GM12878 (cell line): Measurements from ENCODE around the gene CCL15. TPM values are rescaled to one million over a fixed set of nuclear protein-coding genes. Genes with fewer than 3 reads are reported as not detected.

ENCODE experiments used
- ATAC-seq: fragments of 200-7000 bp; cut with Tn5 transposase; 3 replicates; pipeline ENCODE4 v1.9.1; 2020; ENCODE audit warnings: mild to moderate bottlenecking, moderate library complexity
- BruUV-seq: library from RNA; stranded (reverse); fragments of 400-500 nt; replicated peaks from 2 replicates; lab custom pipeline; 2021; lab: Mats Ljungman, UMichigan
- CTCF ChIA-PET: fragments of 300-600 bp; sonication (Branson Sonifier 250); formaldehyde crosslinking; extraction: SDS; loops from one replicate; lab custom pipeline; 2021; ENCODE audit warnings: inconsistent platforms; lab: Yijun Ruan, JAX
- POLR2A ChIA-PET: fragments of 350-600 bp; formaldehyde crosslinking; extraction: SDS; loops from one replicate; lab custom pipeline; 2021; ENCODE audit warnings: inconsistent platforms; lab: Charles Lee
- RAD21 ChIA-PET: fragments of 300-600 bp; sonication (Branson Sonifier 250); formaldehyde crosslinking; loops from one replicate; lab custom pipeline; 2023; ENCODE audit warnings: antibody characterized with exemption; ENCODE audit not compliant: unreplicated experiment; lab: Charles Lee
- SMC1A ChIA-PET: fragments of 300-600 bp; sonication (Branson Sonifier 250); formaldehyde crosslinking; loops from one replicate; lab custom pipeline; 2023; ENCODE audit not compliant: unreplicated experiment, uncharacterized antibody; lab: Charles Lee
- DNase-seq: peaks from one replicate; pipeline ENCODE4 v3.0.0-alpha.2; 2011; ENCODE audit warnings: low read depth, low spot score
- FAIRE-seq: peaks from 3 replicates; lab custom pipeline; 2011; peaks lifted over from hg19 to GRCh38; lab: Jason Lieb, UNC
- H2AFZ ChIP-seq: 2 replicates; pipeline ENCODE4 v1.6.0; 2011; ENCODE audit warnings: low read depth, low read length, control low read depth; ENCODE audit not compliant: control insufficient read depth
- H3K27ac ChIP-seq: 2 replicates; pipeline ENCODE4 v1.5.1; 2011; ENCODE audit warnings: control low read depth; ENCODE audit not compliant: control insufficient read depth, insufficient read depth
- H3K27me3 ChIP-seq, 2 experiments: replicated peaks in 1 of 2; 2 replicates each; pipeline versions ENCODE4 v1.6.0 to v1.6.1; 2011; ENCODE audit warnings: low read length in 1 of 2; ENCODE audit not compliant: control insufficient read depth in 2 of 2, insufficient read depth in 2 of 2
- H3K36me3 ChIP-seq, 2 experiments: 2 replicates each; pipeline ENCODE4 v1.5.1; 2011; ENCODE audit warnings: low read length in 1 of 2; ENCODE audit not compliant: control insufficient read depth in 2 of 2, insufficient read depth in 2 of 2
- H3K4me1 ChIP-seq: 2 replicates; pipeline ENCODE4 v1.6.1; 2011; ENCODE audit warnings: mild to moderate bottlenecking, low read length, moderate library complexity, mixed read lengths; ENCODE audit not compliant: control insufficient read depth, insufficient read depth
- H3K4me2 ChIP-seq: 2 replicates; pipeline ENCODE4 v1.6.0; 2011; ENCODE audit warnings: control low read depth; ENCODE audit not compliant: control insufficient read depth, insufficient read depth
- H3K4me3 ChIP-seq: fragments of 200-600 bp; sonication (generic); 2 replicates; pipeline ENCODE4 v1.5.1; 2016
- H3K79me2 ChIP-seq: 2 replicates; pipeline ENCODE4 v1.6.0; 2011; ENCODE audit warnings: low read length; ENCODE audit not compliant: control insufficient read depth, insufficient read depth
- H3K9ac ChIP-seq: 2 replicates; pipeline ENCODE4 v1.8.0; 2011; ENCODE audit warnings: low read length, control low read depth, mixed read lengths; ENCODE audit not compliant: control insufficient read depth, insufficient read depth
- H3K9me3 ChIP-seq: replicated peaks from 3 replicates; pipeline ENCODE4 v1.5.1; 2011; ENCODE audit warnings: mild to moderate bottlenecking, low read length; ENCODE audit not compliant: control insufficient read depth, insufficient read depth
- H4K20me1 ChIP-seq: 2 replicates; pipeline ENCODE4 v1.6.0; 2011; ENCODE audit not compliant: control insufficient read depth, insufficient read depth
- NFIC ChIP-seq: IDR thresholded peaks from 2 replicates; pipeline ENCODE4 v1.6.1; 2012; ENCODE audit warnings: low read depth, mild to moderate bottlenecking, inconsistent platforms, low read length, moderate library complexity
- NFXL1 ChIP-seq: fragments of 450-650 bp; IDR thresholded peaks from 2 replicates; pipeline ENCODE4 v1.6.1; 2017; ENCODE audit warnings: antibody characterized with exemption, mild to moderate bottlenecking, borderline replicate concordance
- NR2F1 ChIP-seq: fragments of 450-650 bp; conservative IDR thresholded peaks from 2 replicates; pipeline ENCODE4 v1.6.1; 2017; ENCODE audit warnings: mild to moderate bottlenecking
- RUNX3 ChIP-seq: IDR thresholded peaks from 2 replicates; pipeline ENCODE4 v1.6.1; 2012; ENCODE audit warnings: low read length, inconsistent platforms
- SP1 ChIP-seq: IDR thresholded peaks from one replicate; pipeline ENCODE4 v1.6.1; 2011; ENCODE audit warnings: low read depth, low read length
- ZNF217 ChIP-seq: fragments of 450-650 bp; IDR thresholded peaks from 2 replicates; pipeline ENCODE4 v1.6.1; 2017; ENCODE audit warnings: antibody characterized with exemption, mild to moderate bottlenecking
- ZNF274 ChIP-seq: IDR thresholded peaks from one replicate; pipeline ENCODE4 v1.8.0; 2011; ENCODE audit not compliant: insufficient read length, insufficient read depth
- ZSCAN29 ChIP-seq: fragments of 450-650 bp; IDR thresholded peaks from 2 replicates; pipeline ENCODE4 v1.6.1; 2017; ENCODE audit warnings: mild to moderate bottlenecking, moderate library complexity
- WGBS: methylation state at CpG from one replicate; pipeline ENCODE4 v1.1.6; 2016; ENCODE audit warnings: low lambda C conversion rate; ENCODE audit not compliant: insufficient replicate concordance, insufficient coverage; ENCODE audit errors: missing lambda C conversion rate; 5-methylcytosine and 5-hydroxymethylcytosine counted together
- in situ Hi-C: fragments of 300-500 bp; cut with MboI; formaldehyde crosslinking; loops from 9 replicates; pipeline ENCODE4 v1.14.3; 2018; ENCODE audit warnings: mixed read lengths
- intact Hi-C: fragments of 100-400 bp; cut with micrococcal nuclease; formaldehyde crosslinking; loops from one replicate; pipeline ENCODE4 v1.14.2; 2022; ENCODE audit not compliant: unreplicated experiment
- polyA plus RNA-seq, 11 experiments: library from polyadenylated mRNA; depleted of rRNA in 4 of 11; unstranded in 6 of 11; stranded (reverse) in 5 of 11; fragments of >200 nt; fragmentation: Nextera tagmentation in 4 of 11; fragmentation: Illumina TruSeq in 1 of 11; extraction: Ambion mirVana in 4 of 11; extraction: Trizol in 1 of 11; gene quantifications; 1 replicate in 1 of 11; 2 replicates in 10 of 11; pipeline versions ENCODE4 v1.2.1 to v1.2.3, GENCODE V29; 2011 to 2016; ENCODE audit warnings: inconsistent platforms in 2 of 11, missing spikeins in 2 of 11, low read depth in 1 of 11
- total RNA-seq, 4 experiments: library from RNA; depleted of rRNA in 3 of 4; stranded (reverse); fragments of >200 nt in 3 of 4; fragmentation: Illumina TruSeq in 1 of 4; extraction: Trizol in 1 of 4; gene quantifications; 2 replicates each; pipeline versions ENCODE4 v1.2.1 to v1.2.3, GENCODE V29; 2013 to 2021
- TF ChIP-seq, protein P1 (sequence below): fragments of 450-650 bp; IDR thresholded peaks from 2 replicates; pipeline ENCODE4 v1.6.1; 2017; ENCODE audit warnings: mild to moderate bottlenecking, low read depth, inconsistent platforms; ENCODE audit not compliant: poor library complexity, severe bottlenecking
- TF ChIP-seq, protein P2 (sequence below), 3 experiments: IDR thresholded peaks in 2 of 3; conservative IDR thresholded peaks in 1 of 3; 2 replicates each; pipeline ENCODE4 v1.5.1; 2011; ENCODE audit warnings: low read depth in 3 of 3, low read length in 3 of 3, mild to moderate bottlenecking in 3 of 3, control low read depth in 2 of 3, moderate library complexity in 2 of 3, inconsistent platforms in 1 of 3, mixed read lengths in 1 of 3; ENCODE audit not compliant: control insufficient read depth in 2 of 3, insufficient read depth in 1 of 3; ENCODE audit errors: extremely low read depth in 1 of 3
- TF ChIP-seq, protein P3 (sequence below): fragments of 450-650 bp; IDR thresholded peaks from 2 replicates; pipeline ENCODE4 v1.6.1; 2017; ENCODE audit warnings: borderline replicate concordance

CCL15 gene
- total and polyA plus RNA-seq, 10 of the 15 experiments (the other 5 are each of a cell fraction or from before 2014, with no cell fraction given), result 0.12 TPM; not detected in 9

DNA sequence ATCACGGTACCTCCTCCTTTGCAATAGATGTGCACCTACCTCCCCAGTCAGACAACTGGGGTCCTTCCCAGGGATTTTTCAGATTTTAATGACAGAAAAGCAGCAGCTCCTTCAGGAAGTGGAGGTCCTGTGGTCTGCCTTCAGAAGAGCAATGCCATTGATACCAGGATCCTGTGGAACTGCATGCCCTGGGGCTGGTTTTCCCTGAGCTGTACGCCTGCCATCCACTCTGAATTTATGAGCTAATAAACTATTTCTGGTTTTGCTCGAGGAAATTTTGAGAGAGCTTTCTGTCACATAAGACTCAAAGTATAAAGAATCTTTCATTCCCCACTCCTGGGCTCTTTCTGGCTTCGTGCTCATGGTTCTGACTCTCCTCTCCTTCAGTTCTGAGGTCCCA, 26.4 kb upstream of the CCL15 start:
- in situ Hi-C loops, result no loop called here
- no peak overlapping the region for H2AFZ ChIP-seq
- no peak for ATAC-seq
- H3K4me1 ChIP-seq, result no peaks in the 10 kb centered on the region
- ChIA-PET SMC1A (interaction anchor here (0.8 to 2.0 kb wide), 2 partner anchors 10 to 23 kb away, joined by 3 to 6 read pairs; partner anchors contain the start of gene CCL23), RAD21 (interaction anchor here (1.5 kb wide), 1 partner anchor 45 kb away, joined by 4 read pairs; no protein-coding TSS in a partner anchor), CTCF (interaction anchor here (0.9 to 1.1 kb wide), 2 partner anchors 17 to 45 kb away, joined by 3 read pairs; no protein-coding TSS in a partner anchor), POLR2A (no interaction called here)
- H3K27ac ChIP-seq, result no peak overlapping the region
- no peak overlapping the region for H3K9ac ChIP-seq
- intact Hi-C loops, result no loop called here
- WGBS, result 10% methylated on average over 4 of the region's 4 CpGs
- H4K20me1 ChIP-seq, result no peaks in the 10 kb centered on the region
- no peaks in the 10 kb centered on the region for H3K36me3 ChIP-seq
- H3K4me3 ChIP-seq, result no peak overlapping the region
- H3K9me3 ChIP-seq, result no peaks in the 10 kb centered on the region; the same call in 2 of the 3 replicates
- H3K4me2 ChIP-seq, result no peak overlapping the region
- TF ChIP-seq ZNF217 (no peak), NR2F1 (no peak), NFXL1 (no peak), ZSCAN29 (no peak), ZNF274 (no peak), RUNX3 (no peak), SP1 (no peak), NFIC (no peak)
- TF ChIP-seq, protein P1, sequence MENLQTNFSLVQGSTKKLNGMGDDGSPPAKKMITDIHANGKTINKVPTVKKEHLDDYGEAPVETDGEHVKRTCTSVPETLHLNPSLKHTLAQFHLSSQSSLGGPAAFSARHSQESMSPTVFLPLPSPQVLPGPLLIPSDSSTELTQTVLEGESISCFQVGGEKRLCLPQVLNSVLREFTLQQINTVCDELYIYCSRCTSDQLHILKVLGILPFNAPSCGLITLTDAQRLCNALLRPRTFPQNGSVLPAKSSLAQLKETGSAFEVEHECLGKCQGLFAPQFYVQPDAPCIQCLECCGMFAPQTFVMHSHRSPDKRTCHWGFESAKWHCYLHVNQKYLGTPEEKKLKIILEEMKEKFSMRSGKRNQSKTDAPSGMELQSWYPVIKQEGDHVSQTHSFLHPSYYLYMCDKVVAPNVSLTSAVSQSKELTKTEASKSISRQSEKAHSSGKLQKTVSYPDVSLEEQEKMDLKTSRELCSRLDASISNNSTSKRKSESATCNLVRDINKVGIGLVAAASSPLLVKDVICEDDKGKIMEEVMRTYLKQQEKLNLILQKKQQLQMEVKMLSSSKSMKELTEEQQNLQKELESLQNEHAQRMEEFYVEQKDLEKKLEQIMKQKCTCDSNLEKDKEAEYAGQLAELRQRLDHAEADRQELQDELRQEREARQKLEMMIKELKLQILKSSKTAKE, result no peak
- TF ChIP-seq, protein P2, sequence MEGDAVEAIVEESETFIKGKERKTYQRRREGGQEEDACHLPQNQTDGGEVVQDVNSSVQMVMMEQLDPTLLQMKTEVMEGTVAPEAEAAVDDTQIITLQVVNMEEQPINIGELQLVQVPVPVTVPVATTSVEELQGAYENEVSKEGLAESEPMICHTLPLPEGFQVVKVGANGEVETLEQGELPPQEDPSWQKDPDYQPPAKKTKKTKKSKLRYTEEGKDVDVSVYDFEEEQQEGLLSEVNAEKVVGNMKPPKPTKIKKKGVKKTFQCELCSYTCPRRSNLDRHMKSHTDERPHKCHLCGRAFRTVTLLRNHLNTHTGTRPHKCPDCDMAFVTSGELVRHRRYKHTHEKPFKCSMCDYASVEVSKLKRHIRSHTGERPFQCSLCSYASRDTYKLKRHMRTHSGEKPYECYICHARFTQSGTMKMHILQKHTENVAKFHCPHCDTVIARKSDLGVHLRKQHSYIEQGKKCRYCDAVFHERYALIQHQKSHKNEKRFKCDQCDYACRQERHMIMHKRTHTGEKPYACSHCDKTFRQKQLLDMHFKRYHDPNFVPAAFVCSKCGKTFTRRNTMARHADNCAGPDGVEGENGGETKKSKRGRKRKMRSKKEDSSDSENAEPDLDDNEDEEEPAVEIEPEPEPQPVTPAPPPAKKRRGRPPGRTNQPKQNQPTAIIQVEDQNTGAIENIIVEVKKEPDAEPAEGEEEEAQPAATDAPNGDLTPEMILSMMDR (IDR thresholded peaks at IDR 0.05 in 2 of 3, conservative IDR thresholded peaks at IDR 0.05 in 1 of 3; ENCODE audit: control insufficient read depth in 2 of 3, extremely low read depth in 1 of 3, insufficient read depth in 1 of 3, low read depth in 3 of 3, low read length in 3 of 3), result no peak
- TF ChIP-seq, protein P3, sequence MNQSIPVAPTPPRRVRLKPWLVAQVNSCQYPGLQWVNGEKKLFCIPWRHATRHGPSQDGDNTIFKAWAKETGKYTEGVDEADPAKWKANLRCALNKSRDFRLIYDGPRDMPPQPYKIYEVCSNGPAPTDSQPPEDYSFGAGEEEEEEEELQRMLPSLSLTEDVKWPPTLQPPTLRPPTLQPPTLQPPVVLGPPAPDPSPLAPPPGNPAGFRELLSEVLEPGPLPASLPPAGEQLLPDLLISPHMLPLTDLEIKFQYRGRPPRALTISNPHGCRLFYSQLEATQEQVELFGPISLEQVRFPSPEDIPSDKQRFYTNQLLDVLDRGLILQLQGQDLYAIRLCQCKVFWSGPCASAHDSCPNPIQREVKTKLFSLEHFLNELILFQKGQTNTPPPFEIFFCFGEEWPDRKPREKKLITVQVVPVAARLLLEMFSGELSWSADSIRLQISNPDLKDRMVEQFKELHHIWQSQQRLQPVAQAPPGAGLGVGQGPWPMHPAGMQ, result no peak
- no TSS peak for BruUV-seq
- FAIRE-seq, result no peak
- H3K79me2 ChIP-seq, result no peaks in the 10 kb centered on the region
- H3K27me3 ChIP-seq, result no peaks in the 10 kb centered on the region
- no peak for DNase-seq
